Ishikawa (cell line): ENCODE results near the gene SLC44A1.

ENCODE experiments used
- TAF1 ChIP-seq: IDR thresholded peaks from 2 replicates; pipeline ENCODE4 v1.6.1; 2012; ENCODE audit warnings: low read depth, mild to moderate bottlenecking
- ZBTB7A ChIP-seq: IDR thresholded peaks from 2 replicates; pipeline ENCODE4 v1.6.1; 2012; ENCODE audit warnings: low read depth

DNA sequence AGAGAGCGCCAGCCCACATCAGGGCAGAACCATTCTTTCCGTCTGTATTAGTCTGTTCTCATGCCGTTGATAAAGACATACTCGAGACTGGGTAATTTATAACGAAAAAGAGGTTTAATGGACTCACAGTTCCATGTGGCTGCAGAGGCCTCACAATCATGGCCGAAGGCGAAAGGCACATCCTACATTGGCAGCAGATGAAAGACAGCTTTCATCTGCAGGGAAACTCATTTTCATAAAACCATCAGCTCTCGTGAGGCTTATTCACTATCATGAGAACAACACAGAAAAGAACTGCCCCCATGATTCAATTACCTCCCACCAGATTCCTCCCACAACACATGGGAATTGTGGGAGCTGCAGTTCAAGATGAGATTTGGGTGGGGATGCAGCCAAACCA is 198.7 kb downstream of the SLC44A1 start:
- TF ChIP-seq ZBTB7A (no peak), TAF1 (no peak)
